Hepatocyte (in vitro differentiated cells): ENCODE measurements around the gene FAM50A.

Experiments used
- EZH2phosphoT487 ChIP-seq: fragments of 200-600 bp; sonication (generic); IDR thresholded peaks from one replicate; pipeline ENCODE4 v1.6.1; 2018; ENCODE audit warnings: antibody characterized with exemption, mild to moderate bottlenecking, low read depth, moderate library complexity; ENCODE audit not compliant: unreplicated experiment, severe bottlenecking
- TF ChIP-seq, protein P1 (sequence below): fragments of 200-600 bp; sonication (generic); IDR thresholded peaks from 2 replicates; pipeline ENCODE4 v1.5.1; 2016; ENCODE audit warnings: antibody characterized with exemption, mild to moderate bottlenecking; ENCODE audit not compliant: poor library complexity

GRCh38 chrX:154432210-154432609 is 11.7 kb upstream of the FAM50A start:
- no peak for TF ChIP-seq EZH2phosphoT487
- TF ChIP-seq, protein P1, sequence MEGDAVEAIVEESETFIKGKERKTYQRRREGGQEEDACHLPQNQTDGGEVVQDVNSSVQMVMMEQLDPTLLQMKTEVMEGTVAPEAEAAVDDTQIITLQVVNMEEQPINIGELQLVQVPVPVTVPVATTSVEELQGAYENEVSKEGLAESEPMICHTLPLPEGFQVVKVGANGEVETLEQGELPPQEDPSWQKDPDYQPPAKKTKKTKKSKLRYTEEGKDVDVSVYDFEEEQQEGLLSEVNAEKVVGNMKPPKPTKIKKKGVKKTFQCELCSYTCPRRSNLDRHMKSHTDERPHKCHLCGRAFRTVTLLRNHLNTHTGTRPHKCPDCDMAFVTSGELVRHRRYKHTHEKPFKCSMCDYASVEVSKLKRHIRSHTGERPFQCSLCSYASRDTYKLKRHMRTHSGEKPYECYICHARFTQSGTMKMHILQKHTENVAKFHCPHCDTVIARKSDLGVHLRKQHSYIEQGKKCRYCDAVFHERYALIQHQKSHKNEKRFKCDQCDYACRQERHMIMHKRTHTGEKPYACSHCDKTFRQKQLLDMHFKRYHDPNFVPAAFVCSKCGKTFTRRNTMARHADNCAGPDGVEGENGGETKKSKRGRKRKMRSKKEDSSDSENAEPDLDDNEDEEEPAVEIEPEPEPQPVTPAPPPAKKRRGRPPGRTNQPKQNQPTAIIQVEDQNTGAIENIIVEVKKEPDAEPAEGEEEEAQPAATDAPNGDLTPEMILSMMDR, result no peak
